ENCODE measurements around the gene SPDYE1.
"Not testable (repeated sequence)": the region's sequence is repeated elsewhere in the genome, so short reads cannot be mapped to it uniquely, and the experiment has no call there.

Gene SPDYE1

DNA sequence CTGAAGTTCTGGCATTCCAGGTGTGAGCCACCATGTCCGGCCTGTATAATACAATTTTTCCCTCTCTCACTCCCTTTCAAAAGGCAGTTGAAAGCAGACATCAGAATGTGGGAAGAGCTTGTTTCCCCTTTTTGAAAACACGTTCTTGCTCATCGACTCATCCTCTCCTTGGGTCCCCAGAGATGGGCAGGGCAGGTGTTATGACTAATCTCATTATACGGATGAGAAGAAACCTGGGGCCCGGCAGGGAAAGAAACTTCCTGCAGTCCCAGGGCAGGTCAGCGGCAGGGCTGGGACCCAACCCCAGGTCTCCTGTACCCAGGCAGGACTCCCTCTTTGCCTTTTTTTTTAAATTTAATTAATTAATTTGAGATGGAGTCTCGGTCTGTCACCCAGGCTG lies 4.8 kb upstream of the SPDYE1 start:
- DNase-seq (ENCODE audit: low read depth): not testable (repeated sequence)

DNA sequence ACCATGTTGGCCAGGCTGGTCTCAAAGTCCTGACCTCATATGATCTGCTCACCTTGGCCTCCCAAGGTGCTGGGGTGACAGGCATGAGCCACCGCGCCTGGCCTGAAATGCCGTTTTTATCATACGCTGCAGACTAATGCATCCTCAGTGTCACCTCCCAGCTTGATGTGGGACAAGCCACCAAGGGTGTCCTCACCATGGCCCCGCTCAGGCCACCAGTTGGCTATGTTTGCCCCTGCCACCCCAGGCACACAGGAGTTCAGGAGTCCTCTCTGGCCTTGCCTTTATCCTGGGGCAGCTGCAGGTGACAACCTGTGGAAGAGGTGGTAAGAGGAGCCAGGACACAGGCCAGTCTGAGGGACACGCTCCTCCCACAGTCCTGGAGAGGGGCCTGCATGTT lies 3.0 kb upstream of the SPDYE1 start:
- DNase-seq (ENCODE audit: low read depth): not testable (repeated sequence)

DNA sequence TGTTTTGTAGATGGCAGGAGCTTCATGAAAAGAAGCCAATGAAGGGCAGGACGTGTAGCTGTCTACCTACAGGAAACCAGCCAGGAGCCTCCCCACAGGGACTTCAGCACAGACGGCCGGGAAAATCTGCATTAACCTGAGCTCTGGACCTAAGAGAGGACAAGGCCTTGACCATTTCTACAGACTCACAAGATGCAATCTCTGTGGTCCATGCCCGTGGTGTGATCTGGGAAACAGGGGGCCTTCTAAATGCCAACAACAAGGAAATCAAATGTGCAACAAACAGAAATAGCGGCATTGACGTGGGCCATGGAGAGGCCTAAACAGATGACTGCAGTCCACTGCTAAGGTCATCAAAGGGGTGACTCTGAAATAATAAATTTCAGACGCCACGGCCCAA lies 14.4 kb downstream of the SPDYE1 start:
- not testable (repeated sequence) for DNase-seq (ENCODE audit: low read depth)

DNA sequence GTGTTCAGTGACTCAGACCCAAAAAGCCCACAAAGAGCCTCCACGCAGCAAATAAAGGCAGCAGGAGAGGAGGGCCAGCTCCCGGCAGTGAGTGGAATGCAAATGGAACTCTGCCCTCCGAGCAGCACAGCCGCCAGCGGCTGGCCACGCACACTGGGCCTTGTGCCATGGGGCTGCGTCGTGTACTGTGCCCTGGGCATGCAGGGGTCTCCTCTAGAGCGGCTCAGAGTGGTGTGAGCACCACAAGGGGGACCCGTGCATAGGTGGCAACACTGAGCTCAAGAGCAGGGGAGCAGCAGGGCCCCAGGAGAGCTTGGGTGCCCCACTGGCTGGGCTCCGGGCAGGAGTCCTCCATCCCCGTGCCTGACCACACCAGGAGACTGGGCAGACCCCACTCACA lies 17.4 kb downstream of the SPDYE1 start:
- not testable (repeated sequence) for DNase-seq (ENCODE audit: low read depth)

DNA sequence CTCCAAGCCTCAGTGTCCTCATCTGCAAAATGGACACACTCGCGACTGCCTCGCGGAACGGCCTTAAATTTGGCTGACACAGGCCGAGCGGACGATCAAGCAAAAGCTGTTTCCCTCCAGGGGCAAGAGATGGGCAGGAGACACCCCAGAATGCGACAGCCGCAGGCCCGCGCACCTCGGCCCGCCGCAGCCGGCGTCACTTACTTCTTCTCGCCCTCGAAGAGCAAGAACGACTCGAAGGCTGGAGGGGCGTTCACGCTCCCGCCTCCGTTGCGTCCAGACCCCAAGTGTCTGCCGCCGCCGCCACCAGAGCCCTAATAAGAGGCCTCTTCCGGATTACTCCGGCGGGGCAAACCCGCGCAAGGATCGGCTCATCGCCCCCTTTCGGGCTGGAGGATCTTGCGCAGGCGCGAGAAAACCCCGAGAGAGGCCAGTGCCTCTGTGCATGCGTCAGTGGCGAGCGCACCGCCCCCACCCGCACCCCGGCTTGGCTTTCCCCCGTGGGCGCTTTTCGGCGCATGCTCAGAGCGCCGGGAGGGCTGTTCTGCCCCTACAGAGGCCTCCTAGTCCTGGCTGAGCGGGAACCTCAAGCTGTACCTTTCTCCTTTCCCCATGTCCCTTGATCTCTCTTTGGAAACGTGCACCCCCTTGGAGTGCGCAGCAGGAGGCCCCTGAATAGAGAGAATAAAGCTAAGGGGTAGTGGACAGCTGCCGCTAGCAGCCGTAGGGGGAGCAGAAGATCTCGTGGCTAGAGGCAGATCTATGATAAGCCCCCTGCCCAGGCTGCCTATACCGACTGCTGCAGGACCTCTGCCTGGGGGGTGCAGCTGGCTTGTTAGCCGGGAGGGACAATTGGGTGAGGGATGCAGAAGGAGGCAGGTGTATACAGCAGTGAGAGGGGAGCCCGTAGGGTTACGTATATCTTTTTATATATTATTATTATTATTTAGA lies 21.4 kb downstream of the SPDYE1 start:
- DNase-seq (ENCODE audit: low read depth): peak; percentile 90

DNA sequence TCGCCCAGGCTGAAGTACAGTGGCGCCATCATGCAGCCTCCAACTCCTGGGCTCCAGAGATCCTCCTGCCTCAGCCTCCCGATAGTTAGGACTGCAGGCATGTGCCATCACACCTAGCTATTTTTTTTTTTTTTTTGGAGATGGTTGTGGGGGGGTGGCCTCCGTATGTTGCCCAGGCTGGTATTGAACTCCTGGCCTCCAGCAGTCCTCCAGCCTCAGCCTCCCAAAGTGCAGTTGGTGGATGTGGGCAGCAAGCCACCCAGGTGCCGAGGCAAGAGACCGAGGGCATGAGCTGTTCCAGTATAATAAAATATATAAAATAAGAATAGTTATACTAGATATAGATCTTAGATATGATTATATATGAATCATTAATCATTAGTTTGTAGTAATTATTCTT lies 22.1 kb downstream of the SPDYE1 start:
- DNase-seq (ENCODE audit: low read depth): not testable (repeated sequence)

DNA sequence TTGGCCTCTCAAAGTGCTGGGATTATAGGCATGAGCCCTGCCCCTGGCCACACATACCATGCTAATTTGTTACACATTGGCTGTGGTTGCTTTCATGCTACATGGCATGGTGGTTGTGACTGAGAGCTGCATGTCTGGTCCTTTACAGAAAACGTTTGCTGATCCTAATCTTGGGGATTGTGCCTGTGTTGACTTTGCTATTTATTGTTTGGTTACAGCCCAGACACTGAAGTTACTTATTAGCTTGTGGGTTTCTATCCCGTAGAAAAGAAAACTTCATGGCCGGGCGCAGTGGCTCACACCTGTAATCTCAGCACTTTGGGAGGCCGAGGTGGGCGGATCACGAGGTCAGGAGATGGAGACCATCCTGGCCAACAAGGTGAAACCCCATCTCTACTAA lies 24.4 kb downstream of the SPDYE1 start:
- DNase-seq (ENCODE audit: low read depth): not testable (repeated sequence)

DNA sequence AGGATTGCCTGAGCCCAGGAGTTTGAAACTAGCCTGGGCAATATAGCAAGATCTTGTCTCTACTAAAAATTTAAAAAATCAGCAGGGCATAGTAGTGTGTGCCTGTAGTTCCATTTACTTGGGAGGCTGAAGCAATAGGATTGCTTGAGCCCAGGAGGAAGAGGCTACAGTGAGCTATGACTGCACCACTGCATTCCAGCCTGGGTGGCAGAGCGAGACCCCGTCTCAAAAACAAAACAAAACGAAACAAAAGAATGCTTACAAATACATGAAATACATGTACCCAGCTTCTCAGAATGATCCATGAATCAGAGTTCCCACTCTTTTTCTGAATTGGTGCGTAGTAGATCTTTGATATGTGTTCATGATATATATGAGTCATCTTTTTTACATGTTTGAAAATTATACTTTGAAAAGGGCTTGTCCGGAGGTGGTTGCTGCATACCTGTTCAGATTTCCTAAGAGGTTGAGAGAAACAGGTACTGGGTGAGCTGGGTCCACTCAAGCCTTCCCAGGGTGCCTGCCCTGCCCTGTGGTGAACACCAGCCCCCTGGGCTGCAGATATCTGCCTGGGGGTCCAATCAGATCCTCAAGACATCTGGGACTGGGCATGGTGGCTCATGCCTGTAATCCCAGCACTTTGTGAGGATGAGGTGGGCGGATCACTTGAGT lies 25.2 kb downstream of the SPDYE1 start:
- not testable (repeated sequence) for DNase-seq (ENCODE audit: low read depth)

DNA sequence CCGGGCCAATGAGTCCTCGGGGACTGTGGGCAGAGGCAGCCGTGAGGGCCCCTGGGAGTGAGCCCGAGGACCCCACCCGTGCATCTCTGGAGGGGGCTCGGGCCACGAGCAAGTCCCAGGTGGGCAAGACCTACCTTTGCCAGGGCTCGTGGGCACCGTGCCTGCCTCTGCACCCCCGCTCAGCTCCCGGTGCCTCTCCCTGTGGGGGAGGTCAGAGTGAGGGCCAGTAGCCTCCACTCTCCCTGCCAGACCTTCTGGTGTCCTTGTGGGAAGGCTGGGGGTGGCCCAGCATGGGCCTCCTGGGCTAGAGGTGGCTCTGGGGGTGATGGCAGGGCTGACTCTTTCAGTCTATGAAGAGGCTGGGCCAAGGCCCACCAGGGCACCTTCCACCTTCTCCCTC lies 31.7 kb downstream of the SPDYE1 start:
- DNase-seq (ENCODE audit: low read depth): not testable (repeated sequence)

DNA sequence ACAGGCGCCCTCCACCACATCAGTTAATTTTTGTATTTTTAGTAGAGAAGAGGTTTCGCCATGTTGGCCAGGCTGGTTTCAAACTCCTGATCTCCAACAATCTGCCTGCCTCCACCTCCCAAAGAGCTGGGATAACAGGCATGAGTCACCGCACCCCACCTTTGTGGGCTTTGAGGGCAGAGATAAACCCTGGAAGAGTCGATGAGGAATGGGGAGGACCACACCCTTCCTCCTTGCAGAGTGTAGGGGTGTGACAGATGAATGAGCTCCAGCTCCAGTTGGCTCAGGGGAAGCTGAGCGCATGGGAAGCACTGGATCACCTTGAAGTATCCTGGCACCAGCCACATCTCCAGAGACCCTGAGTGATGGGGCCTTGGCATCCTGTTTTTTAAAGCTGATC lies 32.3 kb downstream of the SPDYE1 start:
- not testable (repeated sequence) for DNase-seq (ENCODE audit: low read depth)

DNA sequence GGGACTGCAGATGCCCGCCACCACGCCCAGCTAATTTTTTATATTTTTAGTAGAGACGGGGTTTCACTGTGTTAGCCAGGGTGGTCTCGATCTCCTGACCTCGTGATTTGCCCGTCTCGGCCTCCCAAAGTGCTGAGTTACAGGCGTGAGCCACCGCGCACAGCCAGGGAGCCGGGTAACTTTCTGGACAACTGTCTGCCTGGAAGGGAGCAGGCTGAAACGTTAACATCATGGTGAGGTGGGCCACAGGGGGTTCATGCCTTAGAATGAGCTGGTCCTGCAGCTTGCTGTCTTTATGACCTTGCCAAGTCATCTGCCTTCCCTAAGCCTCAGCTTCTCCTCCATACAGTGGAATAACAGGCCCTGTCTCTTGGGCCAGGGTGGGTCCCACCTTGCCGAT lies 33.6 kb downstream of the SPDYE1 start:
- not testable (repeated sequence) for DNase-seq (ENCODE audit: low read depth)

DNA sequence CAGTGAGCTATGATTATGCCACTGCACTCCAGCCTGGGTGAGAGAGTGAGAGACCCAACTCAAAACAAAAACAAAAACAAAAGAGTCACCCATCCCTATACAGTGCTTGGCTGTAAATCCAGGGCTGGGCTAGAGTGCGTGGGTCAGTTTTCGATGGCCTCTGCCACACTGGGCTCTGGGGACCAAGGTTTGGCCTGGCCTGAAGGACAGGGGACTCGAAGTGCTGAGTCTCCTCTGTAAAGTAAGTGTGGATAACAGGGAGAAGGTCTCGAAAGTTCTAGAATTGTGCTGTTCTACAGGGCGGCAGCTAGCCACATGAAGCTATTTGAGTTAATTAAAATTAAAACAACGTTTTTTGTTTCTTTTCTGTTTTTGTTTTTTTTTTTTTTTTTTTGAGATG lies 34.3 kb downstream of the SPDYE1 start:
- DNase-seq (ENCODE audit: low read depth): not testable (repeated sequence)

DNA sequence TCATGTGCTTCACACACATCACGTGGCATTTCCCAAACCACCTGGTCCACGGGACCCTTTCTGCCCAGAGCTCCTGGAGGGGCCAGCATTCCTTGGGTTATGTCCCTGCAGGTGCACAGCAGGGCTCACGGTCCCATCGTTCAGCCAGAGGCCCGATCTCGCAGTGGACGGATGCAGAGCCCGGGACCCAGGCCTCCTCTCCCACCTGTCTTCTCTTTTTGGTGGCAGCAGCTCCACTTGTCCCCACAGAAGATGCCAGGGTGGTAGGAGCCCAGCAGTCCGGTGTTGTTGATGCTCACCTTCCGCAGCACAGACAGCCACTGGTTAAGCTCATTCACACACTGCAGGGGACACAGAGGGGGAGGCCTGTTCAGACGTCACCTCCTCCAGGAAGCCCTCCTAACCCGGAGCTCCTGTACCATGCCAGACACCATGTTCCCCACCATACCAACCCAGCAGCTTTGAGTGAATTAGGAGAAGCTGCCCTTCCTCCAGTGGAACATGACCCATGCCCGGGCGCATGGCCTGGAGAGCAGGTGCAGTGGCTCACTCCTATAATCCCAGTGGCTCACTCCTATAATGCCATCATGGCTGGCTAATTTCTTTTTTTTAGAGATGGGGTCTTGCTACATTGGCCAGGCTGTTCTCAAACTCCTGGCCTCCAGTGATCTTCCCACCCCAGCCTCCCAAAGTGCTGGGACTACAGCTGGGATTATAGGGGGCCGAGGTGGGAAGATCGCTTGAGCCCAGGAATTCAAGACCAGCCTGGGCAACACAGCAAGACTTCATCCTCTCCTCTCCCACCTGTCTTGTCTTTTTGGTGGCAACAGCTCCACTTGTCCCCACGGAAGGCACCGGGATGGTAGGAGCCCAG lies 36.5 kb downstream of the SPDYE1 start:
- not testable (repeated sequence) for DNase-seq (ENCODE audit: low read depth)

DNA sequence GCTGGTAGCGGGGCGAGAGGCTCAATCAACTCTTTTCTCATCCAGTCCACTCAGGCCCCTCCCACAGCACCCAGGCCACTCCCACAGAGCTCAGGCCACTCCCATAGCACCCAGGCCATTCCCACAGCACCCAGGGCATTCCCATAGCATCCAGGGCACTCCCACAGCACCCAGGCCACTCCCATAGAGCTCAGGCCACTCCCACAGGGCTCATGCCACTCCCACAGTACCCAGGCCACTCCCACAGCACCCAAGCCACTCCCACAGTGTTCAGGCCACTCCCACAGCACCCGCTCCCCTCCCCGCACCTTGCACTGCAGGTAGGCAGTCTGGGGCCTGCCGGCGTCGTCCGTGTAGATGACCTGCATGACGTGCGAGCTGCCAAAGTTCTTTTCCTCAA lies 38.7 kb downstream of the SPDYE1 start:
- not testable (repeated sequence) for DNase-seq (ENCODE audit: low read depth)

DNA sequence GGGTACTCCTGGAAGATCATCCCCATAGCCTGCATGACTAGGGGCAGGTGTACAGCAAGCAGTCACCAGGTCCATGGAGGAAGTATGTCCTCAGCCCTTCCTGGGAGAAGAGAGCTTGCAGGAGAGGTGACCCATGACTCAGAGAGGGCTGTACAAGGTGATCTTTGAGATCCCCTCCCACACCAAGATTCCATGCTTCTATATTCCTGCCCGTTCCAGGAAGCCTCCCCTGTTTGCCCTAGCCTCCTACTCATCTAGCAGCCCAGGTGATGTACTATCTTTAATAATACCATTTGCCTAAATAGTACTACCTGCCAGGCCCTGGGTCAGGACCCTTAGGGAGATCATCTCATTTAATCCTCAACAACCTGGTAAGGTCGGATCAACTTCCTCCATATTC lies 40.3 kb downstream of the SPDYE1 start:
- DNase-seq (ENCODE audit: low read depth): not testable (repeated sequence)

DNA sequence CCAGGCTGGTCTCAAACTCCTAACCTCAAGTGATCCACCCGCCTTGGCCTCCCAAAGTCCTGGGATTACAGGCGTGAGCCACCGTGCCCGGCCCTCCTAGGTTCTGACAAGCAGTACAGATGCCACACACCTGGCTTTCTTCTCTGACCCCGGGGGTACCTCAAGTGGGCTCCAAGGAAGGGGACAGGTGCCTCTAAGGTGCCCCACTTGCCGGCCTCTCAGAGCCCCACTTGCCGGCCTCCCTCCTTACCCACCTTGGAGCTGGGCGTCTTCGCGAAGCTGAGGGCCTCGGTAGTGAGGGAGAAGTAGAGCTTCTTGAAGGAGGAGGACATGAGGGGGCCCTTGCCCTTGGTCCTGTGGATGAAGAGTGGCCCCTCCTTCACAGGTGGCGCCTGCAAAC lies 40.9 kb downstream of the SPDYE1 start:
- not testable (repeated sequence) for DNase-seq (ENCODE audit: low read depth)

DNA sequence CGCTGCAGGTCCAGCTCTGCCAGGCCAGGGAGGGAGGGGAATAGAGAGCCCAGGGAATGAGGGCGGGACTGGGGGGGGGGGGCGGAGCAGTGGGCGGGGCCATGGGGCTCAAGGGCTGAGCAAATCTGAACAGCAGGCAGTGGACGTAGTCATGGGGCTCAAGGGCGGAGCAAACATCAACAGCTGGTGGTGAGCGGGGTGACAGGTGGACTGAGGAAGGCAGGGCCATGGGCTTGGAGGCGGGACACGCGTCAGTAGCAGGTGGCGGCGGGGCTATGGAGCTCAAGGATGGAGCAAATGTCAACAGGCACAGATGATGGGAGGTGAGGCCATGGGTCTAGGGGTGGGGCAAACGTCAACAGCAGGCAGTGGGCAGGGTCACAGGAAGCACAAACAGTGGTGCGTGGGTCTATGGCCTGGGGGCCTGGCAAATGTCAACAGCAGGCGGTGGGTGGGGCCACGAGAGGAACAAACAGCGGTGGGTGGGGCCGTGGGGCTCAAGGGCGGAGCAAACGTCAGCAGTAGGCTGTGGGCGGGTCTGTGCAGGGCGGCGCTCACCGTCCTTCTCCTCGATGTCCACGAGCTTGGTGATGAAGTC lies 41.4 kb downstream of the SPDYE1 start:
- not testable (repeated sequence) for DNase-seq (ENCODE audit: low read depth)

DNA sequence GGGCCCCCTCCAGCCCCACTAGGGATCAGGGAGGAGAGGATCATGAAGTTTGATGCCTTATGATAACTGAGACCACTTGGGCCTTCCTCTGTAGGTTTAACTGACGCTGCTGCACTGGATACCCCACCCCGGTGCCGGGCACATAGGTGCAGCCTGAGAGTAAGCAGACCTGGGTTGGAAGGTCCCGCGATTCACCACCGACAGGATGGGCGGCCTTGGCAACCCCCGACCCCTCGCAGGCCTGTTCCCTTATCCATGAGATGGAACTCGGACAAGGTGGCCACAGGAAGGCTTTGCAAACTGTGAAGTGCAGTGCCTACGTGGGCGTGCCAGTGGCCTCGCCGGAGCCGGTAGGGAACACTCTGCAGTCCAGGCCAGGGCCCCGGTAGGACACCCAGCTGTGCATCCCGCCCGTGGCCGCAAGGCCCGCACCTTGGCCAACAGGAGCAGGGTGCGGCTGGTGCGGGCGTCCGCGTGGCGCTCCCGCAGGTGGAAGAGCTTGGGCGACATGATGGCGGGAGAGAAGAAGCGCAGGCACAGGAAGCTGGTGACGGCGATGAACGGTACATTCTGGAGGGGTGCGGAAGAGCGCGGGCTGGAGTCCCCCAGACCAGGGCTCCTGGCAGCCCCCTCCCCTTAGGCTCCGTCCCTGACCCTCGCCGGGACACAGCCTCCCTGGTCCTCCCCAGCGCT lies 42.2 kb downstream of the SPDYE1 start:
- DNase-seq (ENCODE audit: low read depth): not testable (repeated sequence)

DNA sequence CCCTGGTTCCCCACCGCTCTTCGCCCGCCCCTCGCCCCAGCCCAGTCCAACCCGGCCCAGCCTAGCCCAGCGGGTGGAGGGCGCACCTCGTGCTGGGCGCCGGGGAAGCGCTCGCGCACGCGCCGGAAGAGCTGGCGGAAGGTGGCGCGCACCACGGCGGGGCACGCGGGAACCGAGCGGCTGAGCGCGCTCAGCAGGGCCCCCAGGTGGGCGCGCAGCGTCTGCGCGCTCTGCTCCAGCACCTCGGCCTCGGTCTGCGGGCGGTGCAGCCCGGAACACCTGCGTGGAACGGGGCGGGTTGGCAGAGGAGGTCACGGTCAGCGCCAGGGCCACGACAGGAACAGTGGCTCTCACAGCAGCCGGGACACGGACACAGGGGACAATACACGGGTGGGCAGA lies 42.8 kb downstream of the SPDYE1 start:
- DNase-seq (ENCODE audit: low read depth): not testable (repeated sequence)

DNA sequence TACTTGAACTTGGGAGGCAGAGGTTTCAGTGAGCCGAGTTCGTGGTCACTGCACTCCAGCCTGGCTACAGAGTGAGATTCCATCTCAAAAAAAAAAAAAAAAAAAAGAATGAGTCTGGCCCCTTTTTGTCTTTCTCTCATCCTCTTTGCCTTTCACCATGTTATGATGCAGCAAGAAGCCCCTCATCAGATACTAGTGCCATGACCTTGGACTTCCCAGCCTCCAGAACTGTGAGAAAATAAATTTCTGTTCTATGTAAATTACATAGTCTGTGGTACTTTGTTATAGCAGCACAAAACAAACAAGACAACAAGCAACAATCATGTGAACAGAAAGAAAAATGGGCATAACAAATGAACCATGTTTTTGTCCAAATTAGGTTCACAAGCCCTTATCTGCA lies 44.5 kb downstream of the SPDYE1 start:
- no peak for DNase-seq (ENCODE audit: low read depth)

DNA sequence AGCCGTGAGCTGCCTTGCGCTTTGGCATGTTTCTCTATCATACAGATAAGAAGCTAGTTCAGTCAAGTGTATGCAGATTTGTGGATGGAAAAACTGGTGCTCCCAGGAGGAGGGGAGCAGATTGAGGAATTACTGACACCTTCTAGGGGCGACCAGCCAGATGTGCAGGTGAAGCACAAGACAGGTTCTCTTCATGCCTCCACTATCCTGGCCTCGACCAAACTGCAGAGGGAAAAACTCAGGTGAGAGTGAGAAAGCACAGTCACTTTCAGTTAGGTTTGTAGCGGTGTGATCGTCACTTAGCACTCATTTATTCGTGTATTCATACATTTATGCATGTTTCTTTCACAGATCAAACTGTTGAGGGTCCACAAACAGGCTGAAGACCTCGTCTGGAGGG lies 46.2 kb downstream of the SPDYE1 start:
- no peak for DNase-seq (ENCODE audit: low read depth)
